Tibial nerve (tissue), 3 donors: ENCODE data around the gene DOC2A.

Experiments used
- CTCF ChIP-seq, 5 experiments: fragments of 200-600 bp in 3 of 5; fragments of 450-650 bp in 2 of 5; sonication (generic) in 3 of 5; IDR thresholded peaks; one replicate each; pipeline ENCODE4 v1.5.1; 2016 to 2019; ENCODE audit warnings: antibody characterized with exemption in 5 of 5, mild to moderate bottlenecking in 3 of 5, moderate library complexity in 2 of 5
- POLR2A ChIP-seq, 2 donors: fragments of 450-650 bp; IDR thresholded peaks; one replicate each; pipeline ENCODE4 v1.6.1; 2017; ENCODE audit warnings: antibody characterized with exemption in 2 of 2, mild to moderate bottlenecking in 2 of 2, moderate library complexity in 2 of 2

GRCh38 chr16:30006095-30006473, 4.7 kb downstream of the DOC2A start:
- TF ChIP-seq POLR2A (IDR thresholded peaks at IDR 0.05) (no peak), CTCF (IDR thresholded peaks at IDR 0.05) (no peak)
